HepG2 (cell line): ENCODE data around the gene XRCC2. TPM values are rescaled to one million over a fixed set of nuclear protein-coding genes. Genes with fewer than 3 reads are reported as not detected.

Source experiments
- CBFB ChIP-seq: sonication (generic); formaldehyde crosslinking; IDR thresholded peaks from 2 replicates; pipeline ENCODE4 v1.4.0; 2020; ENCODE audit warnings: missing genetic modification reagents
- DMAP1 ChIP-seq: IDR thresholded peaks from 2 replicates; pipeline ENCODE4 v1.6.1; 2016
- EP300 ChIP-seq, 3 experiments: sonication (generic) in 1 of 3; formaldehyde crosslinking in 1 of 3; IDR thresholded peaks; 2 replicates each; pipeline versions ENCODE4 v1.5.1 to v1.6.1; 2011 to 2020; ENCODE audit warnings: low read depth in 2 of 3, low read length in 2 of 3, borderline replicate concordance in 1 of 3, improper control_type of control experiment in 1 of 3, mild to moderate bottlenecking in 1 of 3, missing genetic modification reagents in 1 of 3, moderate library complexity in 1 of 3
- FOXA1 ChIP-seq, 2 experiments: fragments of 450-650 bp in 1 of 2; sonication (generic) in 1 of 2; formaldehyde crosslinking in 1 of 2; IDR thresholded peaks; 2 replicates each; pipeline versions ENCODE4 v1.4.0 to v1.6.1; 2016 to 2020; ENCODE audit warnings: missing genetic modification reagents in 1 of 2
- GABPB1 ChIP-seq: IDR thresholded peaks from 2 replicates; pipeline ENCODE4 v1.6.1; 2016; ENCODE audit warnings: mild to moderate bottlenecking, missing genetic modification reagents, moderate library complexity, missing compliant biosample characterization
- GATAD2A ChIP-seq: IDR thresholded peaks from 2 replicates; pipeline ENCODE4 v1.6.1; 2016
- JUNB ChIP-seq: sonication (generic); formaldehyde crosslinking; IDR thresholded peaks from 2 replicates; pipeline ENCODE4 v1.8.0; 2022; ENCODE audit warnings: missing genetic modification reagents, mild to moderate bottlenecking, borderline replicate concordance
- MED8 ChIP-seq: sonication (generic); formaldehyde crosslinking; IDR thresholded peaks from 2 replicates; pipeline ENCODE4 v1.8.1; 2023; ENCODE audit warnings: mild to moderate bottlenecking, missing genetic modification reagents; ENCODE audit not compliant: insufficient replicate concordance
- MZF1 ChIP-seq: sonication (generic); formaldehyde crosslinking; IDR thresholded peaks from 2 replicates; pipeline ENCODE4 v1.8.1; 2023; ENCODE audit warnings: mild to moderate bottlenecking, missing genetic modification reagents, borderline replicate concordance
- NR3C1 ChIP-seq: sonication (generic); formaldehyde crosslinking; IDR thresholded peaks from 2 replicates; pipeline ENCODE4 v1.4.0; 2020; ENCODE audit warnings: missing genetic modification reagents
- TARDBP ChIP-seq: sonication (generic); formaldehyde crosslinking; IDR thresholded peaks from 2 replicates; pipeline ENCODE4 v1.8.0; 2022; ENCODE audit warnings: mild to moderate bottlenecking, missing genetic modification reagents
- TOPORS ChIP-seq: sonication (generic); formaldehyde crosslinking; IDR thresholded peaks from 2 replicates; pipeline ENCODE4 v1.8.0; 2023; ENCODE audit warnings: mild to moderate bottlenecking, missing genetic modification reagents
- ZFP37 ChIP-seq: sonication (generic); formaldehyde crosslinking; IDR thresholded peaks from 2 replicates; pipeline ENCODE4 v1.4.0; 2020; ENCODE audit warnings: missing genetic modification reagents, borderline replicate concordance
- ZNF12 ChIP-seq: sonication (generic); formaldehyde crosslinking; IDR thresholded peaks from 2 replicates; pipeline ENCODE4 v1.5.0; 2020; ENCODE audit warnings: missing genetic modification reagents
- ZNF556 ChIP-seq: sonication (generic); formaldehyde crosslinking; IDR thresholded peaks from 2 replicates; pipeline ENCODE4 v1.4.0; 2020; ENCODE audit warnings: mild to moderate bottlenecking, missing genetic modification reagents, borderline replicate concordance
- ZSCAN12 ChIP-seq: sonication (generic); formaldehyde crosslinking; IDR thresholded peaks from 2 replicates; pipeline ENCODE4 v1.9.0; 2021; ENCODE audit warnings: mild to moderate bottlenecking, missing genetic modification reagents
- polyA plus RNA-seq, 8 experiments: library from polyadenylated mRNA; depleted of rRNA in 3 of 8; stranded (reverse) in 7 of 8; unstranded in 1 of 8; fragments of >200 nt; fragmentation: Illumina TruSeq in 4 of 8; extraction: Trizol in 4 of 8; gene quantifications; 2 replicates each; pipeline versions ENCODE4 v1.2.1 to v1.2.3, GENCODE V29; 2011 to 2016; ENCODE audit warnings: low read depth in 4 of 8, missing spikeins in 1 of 8, mixed read lengths in 1 of 8; ENCODE audit not compliant: insufficient read depth in 1 of 8
- total RNA-seq, 5 experiments: library from RNA; depleted of rRNA; stranded (reverse); fragments of >200 nt; fragmentation: Illumina TruSeq; extraction: Trizol; gene quantifications; 2 replicates each; pipeline ENCODE4 v1.2.3, GENCODE V29; 2016; ENCODE audit warnings: low read depth in 1 of 5
- TF ChIP-seq, protein P1 (sequence below): sonication (generic); formaldehyde crosslinking; IDR thresholded peaks from 2 replicates; pipeline ENCODE4 v1.8.0; 2022; ENCODE audit warnings: missing genetic modification reagents, mild to moderate bottlenecking, inconsistent platforms, borderline replicate concordance
- TF ChIP-seq, protein P2 (sequence below): sonication (generic); formaldehyde crosslinking; IDR thresholded peaks from 2 replicates; pipeline ENCODE4 v1.4.0; 2020; ENCODE audit warnings: missing genetic modification reagents, borderline replicate concordance
- TF ChIP-seq, protein P3 (sequence below): sonication (generic); formaldehyde crosslinking; IDR thresholded peaks from 2 replicates; pipeline ENCODE4 v1.4.0; 2020; ENCODE audit warnings: mild to moderate bottlenecking, missing genetic modification reagents
- TF ChIP-seq, protein P4 (sequence below): sonication (generic); formaldehyde crosslinking; IDR thresholded peaks from 2 replicates; pipeline ENCODE4 v1.5.1; 2020; ENCODE audit warnings: mild to moderate bottlenecking, missing genetic modification reagents
- TF ChIP-seq, protein P5 (sequence below): sonication (generic); formaldehyde crosslinking; IDR thresholded peaks from 2 replicates; pipeline ENCODE4 v1.5.0; 2020; ENCODE audit warnings: mild to moderate bottlenecking, low read depth, missing genetic modification reagents, borderline replicate concordance

The XRCC2 gene
- total and polyA plus RNA-seq, 2 of the 13 experiments (the other 11 are each of a cell fraction or from before 2014, with no cell fraction given): 3.8 to 14.5 TPM

DNA sequence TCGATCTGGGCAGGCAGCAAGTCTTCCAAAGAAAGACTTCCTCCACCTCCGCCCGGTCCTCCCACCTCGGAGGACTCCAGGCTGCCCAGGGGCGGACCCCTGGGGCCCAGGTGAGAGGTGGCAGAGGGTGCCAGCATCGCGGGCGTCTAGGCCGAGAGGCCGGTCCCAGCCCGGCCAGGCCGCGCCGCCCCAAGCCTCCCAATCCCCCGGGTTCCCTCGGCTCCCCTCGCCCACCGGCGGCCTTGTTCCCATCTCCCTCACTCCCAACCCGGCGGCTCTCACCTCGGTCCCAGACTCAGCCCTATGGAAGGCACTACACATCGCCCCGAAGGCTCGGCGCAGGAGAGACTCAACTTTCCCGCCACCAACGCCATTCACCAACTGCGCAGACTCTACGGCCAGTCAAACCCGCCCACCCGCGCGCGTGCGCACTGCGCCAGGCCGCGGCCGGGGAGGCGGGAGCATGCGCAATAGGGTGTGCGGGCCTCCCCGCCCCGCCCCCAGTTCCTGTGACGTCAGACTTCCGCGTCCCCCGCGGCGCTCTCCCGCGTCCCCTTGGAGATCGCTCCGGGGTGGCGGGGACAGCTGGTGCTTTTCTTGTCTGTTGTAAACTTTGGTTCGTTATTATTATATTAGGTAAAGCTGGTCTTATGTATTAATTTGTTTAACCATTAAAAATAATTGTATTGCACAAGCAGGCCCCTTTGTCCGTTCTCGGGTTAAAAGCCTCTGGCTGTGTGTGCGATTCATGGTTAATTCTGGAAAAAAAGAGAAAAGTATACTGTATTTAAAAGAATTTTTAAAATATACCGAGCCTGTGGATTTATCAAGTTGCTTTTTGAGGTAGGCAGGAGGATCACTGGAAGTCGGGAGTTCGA, at the start of gene XRCC2 (continued):
- TF ChIP-seq, protein P1, sequence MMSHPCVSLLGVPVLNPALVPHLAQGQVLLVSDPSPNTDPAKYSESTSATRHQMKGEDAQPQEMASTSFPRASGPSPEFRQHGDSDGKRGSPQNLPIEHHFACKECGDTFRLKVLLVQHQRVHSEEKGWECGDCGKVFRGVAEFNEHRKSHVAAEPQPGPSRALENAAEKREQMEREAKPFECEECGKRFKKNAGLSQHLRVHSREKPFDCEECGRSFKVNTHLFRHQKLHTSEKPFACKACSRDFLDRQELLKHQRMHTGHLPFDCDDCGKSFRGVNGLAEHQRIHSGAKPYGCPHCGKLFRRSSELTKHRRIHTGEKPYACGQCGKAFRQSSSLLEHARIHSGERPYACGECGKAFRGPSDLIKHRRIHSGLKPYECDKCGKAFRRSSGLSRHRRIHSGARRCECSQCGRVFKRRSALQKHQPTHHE: peak; percentile 90
- TF ChIP-seq TOPORS (CRISPR knock-in tag): peak; percentile 77; the same call in 1 of the 2 replicates
- no peak for TF ChIP-seq ZSCAN12 (CRISPR knock-in tag)
- TF ChIP-seq MED8: no peak
- no peak for TF ChIP-seq EP300 (IDR thresholded peaks at IDR 0.05; ENCODE audit: low read depth in 2 of 2, low read length in 2 of 2)
- no peak for TF ChIP-seq EP300 (CRISPR knock-in tag; IDR thresholded peaks at IDR 0.05; ENCODE audit: borderline replicate concordance)
- TF ChIP-seq, protein P2, sequence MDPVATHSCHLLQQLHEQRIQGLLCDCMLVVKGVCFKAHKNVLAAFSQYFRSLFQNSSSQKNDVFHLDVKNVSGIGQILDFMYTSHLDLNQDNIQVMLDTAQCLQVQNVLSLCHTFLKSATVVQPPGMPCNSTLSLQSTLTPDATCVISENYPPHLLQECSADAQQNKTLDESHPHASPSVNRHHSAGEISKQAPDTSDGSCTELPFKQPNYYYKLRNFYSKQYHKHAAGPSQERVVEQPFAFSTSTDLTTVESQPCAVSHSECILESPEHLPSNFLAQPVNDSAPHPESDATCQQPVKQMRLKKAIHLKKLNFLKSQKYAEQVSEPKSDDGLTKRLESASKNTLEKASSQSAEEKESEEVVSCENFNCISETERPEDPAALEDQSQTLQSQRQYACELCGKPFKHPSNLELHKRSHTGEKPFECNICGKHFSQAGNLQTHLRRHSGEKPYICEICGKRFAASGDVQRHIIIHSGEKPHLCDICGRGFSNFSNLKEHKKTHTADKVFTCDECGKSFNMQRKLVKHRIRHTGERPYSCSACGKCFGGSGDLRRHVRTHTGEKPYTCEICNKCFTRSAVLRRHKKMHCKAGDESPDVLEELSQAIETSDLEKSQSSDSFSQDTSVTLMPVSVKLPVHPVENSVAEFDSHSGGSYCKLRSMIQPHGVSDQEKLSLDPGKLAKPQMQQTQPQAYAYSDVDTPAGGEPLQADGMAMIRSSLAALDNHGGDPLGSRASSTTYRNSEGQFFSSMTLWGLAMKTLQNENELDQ (CRISPR knock-in tag): no peak
- TF ChIP-seq ZFP37 (CRISPR knock-in tag): 0 out of 2 replicates have a peak, but pooled peaks have one; percentile 29
- no peak for TF ChIP-seq MZF1
- TF ChIP-seq NR3C1 (CRISPR knock-in tag): no peak
- peak; percentile 49; the same call in 1 of the 2 replicates for TF ChIP-seq GATAD2A (CRISPR knock-in tag)
- TF ChIP-seq, protein P3, sequence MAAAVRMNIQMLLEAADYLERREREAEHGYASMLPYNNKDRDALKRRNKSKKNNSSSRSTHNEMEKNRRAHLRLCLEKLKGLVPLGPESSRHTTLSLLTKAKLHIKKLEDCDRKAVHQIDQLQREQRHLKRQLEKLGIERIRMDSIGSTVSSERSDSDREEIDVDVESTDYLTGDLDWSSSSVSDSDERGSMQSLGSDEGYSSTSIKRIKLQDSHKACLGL: peak; percentile 89
- TF ChIP-seq DMAP1 (CRISPR knock-in tag): no peak
- TF ChIP-seq, protein P4, sequence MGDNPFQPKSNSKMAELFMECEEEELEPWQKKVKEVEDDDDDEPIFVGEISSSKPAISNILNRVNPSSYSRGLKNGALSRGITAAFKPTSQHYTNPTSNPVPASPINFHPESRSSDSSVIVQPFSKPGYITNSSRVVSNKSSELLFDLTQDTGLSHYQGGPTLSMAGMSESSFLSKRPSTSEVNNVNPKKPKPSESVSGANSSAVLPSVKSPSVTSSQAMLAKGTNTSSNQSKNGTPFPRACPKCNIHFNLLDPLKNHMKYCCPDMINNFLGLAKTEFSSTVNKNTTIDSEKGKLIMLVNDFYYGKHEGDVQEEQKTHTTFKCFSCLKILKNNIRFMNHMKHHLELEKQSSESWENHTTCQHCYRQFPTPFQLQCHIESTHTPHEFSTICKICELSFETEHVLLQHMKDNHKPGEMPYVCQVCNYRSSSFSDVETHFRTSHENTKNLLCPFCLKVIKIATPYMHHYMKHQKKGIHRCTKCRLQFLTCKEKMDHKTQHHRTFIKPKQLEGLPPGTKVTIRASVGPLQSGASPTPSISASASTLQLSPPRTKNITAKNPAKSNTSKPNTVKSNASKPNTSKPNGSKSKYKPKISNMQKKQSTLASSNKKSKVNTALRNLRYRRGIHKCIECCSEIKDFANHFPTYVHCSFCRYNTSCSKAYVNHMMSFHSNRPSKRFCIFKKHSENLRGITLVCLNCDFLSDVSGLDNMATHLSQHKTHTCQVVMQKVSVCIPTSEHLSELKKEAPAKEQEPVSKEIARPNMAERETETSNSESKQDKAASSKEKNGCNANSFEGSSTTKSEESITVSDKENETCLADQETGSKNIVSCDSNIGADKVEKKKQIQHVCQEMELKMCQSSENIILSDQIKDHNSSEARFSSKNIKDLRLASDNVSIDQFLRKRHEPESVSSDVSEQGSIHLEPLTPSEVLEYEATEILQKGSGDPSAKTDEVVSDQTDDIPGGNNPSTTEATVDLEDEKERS (CRISPR knock-in tag): 0 out of 2 replicates have a peak, but pooled peaks have one; percentile 30
- no peak for TF ChIP-seq ZNF12 (CRISPR knock-in tag)
- TF ChIP-seq TARDBP (CRISPR knock-in tag): peak; percentile 34; the same call in 1 of the 2 replicates
- no peak for TF ChIP-seq JUNB (CRISPR knock-in tag)
- TF ChIP-seq GABPB1 (CRISPR knock-in tag): peak; percentile 94
- 0 out of 2 replicates have a peak, but pooled peaks have one; percentile 43 for TF ChIP-seq ZNF556 (CRISPR knock-in tag)
- no peak for TF ChIP-seq FOXA1 (IDR thresholded peaks at IDR 0.05)
- TF ChIP-seq FOXA1 (CRISPR knock-in tag; IDR thresholded peaks at IDR 0.05): no peak
- TF ChIP-seq, protein P5, sequence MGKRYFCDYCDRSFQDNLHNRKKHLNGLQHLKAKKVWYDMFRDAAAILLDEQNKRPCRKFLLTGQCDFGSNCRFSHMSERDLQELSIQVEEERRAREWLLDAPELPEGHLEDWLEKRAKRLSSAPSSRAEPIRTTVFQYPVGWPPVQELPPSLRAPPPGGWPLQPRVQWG (CRISPR knock-in tag): no peak
- TF ChIP-seq CBFB (CRISPR knock-in tag): 0 out of 2 replicates have a peak, but pooled peaks have one; percentile 59
